Endodermal cell (in vitro differentiated cells): ENCODE results near the gene GGTLC1. TPM values are rescaled to one million over a fixed set of nuclear protein-coding genes. Genes with fewer than 3 reads are reported as not detected.

Source experiments
- DNase-seq: peaks from one replicate; pipeline ENCODE4 v3.0.0-alpha.2; 2017
- H3K27ac ChIP-seq: 2 replicates; pipeline ENCODE4 v1.5.1; 2013; ENCODE audit warnings: mild to moderate bottlenecking, low read depth, low read length, moderate library complexity
- H3K27me3 ChIP-seq: 2 replicates; pipeline ENCODE4 v1.6.1; 2013; ENCODE audit warnings: mild to moderate bottlenecking, low read length, moderate library complexity; ENCODE audit not compliant: insufficient read depth, control insufficient read depth, poor library complexity, severe bottlenecking
- H3K36me3 ChIP-seq: 2 replicates; pipeline ENCODE4 v1.7.0; 2013; ENCODE audit warnings: mild to moderate bottlenecking, low read length, moderate library complexity; ENCODE audit not compliant: control insufficient read depth, insufficient read depth
- H3K4me1 ChIP-seq: one replicate; pipeline ENCODE4 v1.7.0; 2013; ENCODE audit warnings: low read length; ENCODE audit not compliant: control insufficient read depth, insufficient read depth
- H3K4me3 ChIP-seq: 2 replicates; pipeline ENCODE4 v1.5.1; 2013; ENCODE audit warnings: mild to moderate bottlenecking, low read length, moderate library complexity
- H3K9ac ChIP-seq: 2 replicates; pipeline ENCODE4 v1.6.1; 2013; ENCODE audit warnings: mild to moderate bottlenecking, low read length, moderate library complexity; ENCODE audit not compliant: poor library complexity, severe bottlenecking; ENCODE audit errors: extremely low read depth
- H3K9me3 ChIP-seq: 2 replicates; pipeline ENCODE4 v1.6.1; 2013; ENCODE audit warnings: mild to moderate bottlenecking, low read length, moderate library complexity; ENCODE audit not compliant: control insufficient read depth
- H3K27ac Mint-ChIP-seq: 2 replicates; pipeline ENCODE4 v1.8.0; 2020; ENCODE audit warnings: mixed read lengths
- H3K27me3 Mint-ChIP-seq: 2 replicates; pipeline ENCODE4 v1.8.0; 2021; ENCODE audit warnings: mild to moderate bottlenecking, mixed read lengths; ENCODE audit not compliant: insufficient read depth
- H3K36me3 Mint-ChIP-seq: 2 replicates; pipeline ENCODE4 v1.8.0; 2020; ENCODE audit warnings: low read depth, mixed read lengths
- H3K4me1 Mint-ChIP-seq: 2 replicates; pipeline ENCODE4 v1.8.0; 2020; ENCODE audit warnings: mixed read lengths
- H3K4me3 Mint-ChIP-seq: 2 replicates; pipeline ENCODE4 v1.8.0; 2020; ENCODE audit warnings: mild to moderate bottlenecking, moderate library complexity, mixed read lengths
- H3K9me3 Mint-ChIP-seq: 2 replicates; pipeline ENCODE4 v1.8.0; 2020; ENCODE audit warnings: mild to moderate bottlenecking, mixed read lengths
- CTCF ChIP-seq: fragments of 200-600 bp; sonication (generic); conservative IDR thresholded peaks from 2 replicates; pipeline ENCODE4 v1.5.0; 2021; ENCODE audit warnings: antibody characterized with exemption, mild to moderate bottlenecking
- WGBS, 2 experiments: methylation state at CpG; one replicate each; pipeline versions ENCODE4 v1.1.5 to v1.1.7; 2013; ENCODE audit warnings: missing lambda C conversion rate in 2 of 2, mixed read lengths in 1 of 2; ENCODE audit not compliant: insufficient coverage in 1 of 2, insufficient read length in 1 of 2; 5-methylcytosine and 5-hydroxymethylcytosine counted together
- total RNA-seq, 2 donors: library from RNA; stranded (reverse); fragmentation: NEBNext Ultra II Directional in 1 of 2; extraction: Animal tissue kit (Norgen Biotek cat#: 25700) in 1 of 2; gene quantifications; 2 replicates in 1 of 2; 3 replicates in 1 of 2; pipeline ENCODE4 v1.2.1, GENCODE V29; 2021

GGTLC1 gene
- total RNA-seq, 2 donors from 2014 or later = not detected

GRCh38 chr20:23946206-23946605, 42.4 kb downstream of the GGTLC1 start:
- H3K36me3 ChIP-seq = no peaks in the 10 kb centered on the region
- no peak overlapping the region for H3K27ac Mint-ChIP-seq
- 83% methylated on average over 2 of the region's 3 CpGs; no CpG with 5 or more reads in 1 of the 2 experiments for WGBS, 2 experiments
- DNase-seq = no peak
- H3K27me3 Mint-ChIP-seq = no peaks in the 10 kb centered on the region
- no peak overlapping the region for H3K4me3 Mint-ChIP-seq
- TF ChIP-seq CTCF = no peak
- no peaks in the 10 kb centered on the region for H3K36me3 Mint-ChIP-seq
- no peaks in the 10 kb centered on the region for H3K4me1 Mint-ChIP-seq
- no peaks in the 10 kb centered on the region for H3K9me3 Mint-ChIP-seq
- peaks cover 5% of the 10 kb centered on the region for H3K27me3 ChIP-seq
- no peak overlapping the region for H3K9ac ChIP-seq
- H3K4me3 ChIP-seq = no peak overlapping the region
- no peak overlapping the region for H3K27ac ChIP-seq
- H3K9me3 ChIP-seq = no peaks in the 10 kb centered on the region
- no peaks in the 10 kb centered on the region for H3K4me1 ChIP-seq

GRCh38 chr20:23943304-23943703, 45.3 kb downstream of the GGTLC1 start:
- H3K4me3 ChIP-seq = no peak overlapping the region
- H3K9ac ChIP-seq = no peak overlapping the region
- 92% methylated on average over 4 to 5 of the region's 5 CpGs for WGBS, 2 experiments
- Mint-ChIP-seq H3K36me3 (no peaks in the 10 kb centered on the region), H3K27me3 (no peaks in the 10 kb centered on the region), H3K9me3 (no peaks in the 10 kb centered on the region), H3K27ac (no peak overlapping the region), H3K4me3 (no peak overlapping the region), H3K4me1 (no peaks in the 10 kb centered on the region)
- TF ChIP-seq CTCF = no peak
- DNase-seq = no peak
- no peaks in the 10 kb centered on the region for H3K36me3 ChIP-seq
- peaks cover 5% of the 10 kb centered on the region for H3K27me3 ChIP-seq
- H3K9me3 ChIP-seq = peaks cover 7% of the 10 kb centered on the region
- H3K4me1 ChIP-seq = no peaks in the 10 kb centered on the region
- no peak overlapping the region for H3K27ac ChIP-seq

- no peak overlapping the region for H3K27ac Mint-ChIP-seq
- H3K27ac ChIP-seq = no peak overlapping the region
- peaks cover 7% of the 10 kb centered on the region for H3K9me3 ChIP-seq
- no peak overlapping the region for H3K4me3 ChIP-seq
- TF ChIP-seq CTCF = no peak
- no peaks in the 10 kb centered on the region for H3K36me3 ChIP-seq
- no peak overlapping the region for H3K9ac ChIP-seq
- H3K27me3 Mint-ChIP-seq = peaks cover 2% of the 10 kb centered on the region
- no peaks in the 10 kb centered on the region for H3K9me3 Mint-ChIP-seq
- no peaks in the 10 kb centered on the region for H3K27me3 ChIP-seq
- no peak for DNase-seq
- H3K36me3 Mint-ChIP-seq = no peaks in the 10 kb centered on the region
- no peaks in the 10 kb centered on the region for H3K4me1 Mint-ChIP-seq
- no peaks in the 10 kb centered on the region for H3K4me1 ChIP-seq
- no peak overlapping the region for H3K4me3 Mint-ChIP-seq
Observed at GRCh38 chr20:23939641-23940040, 48.9 kb downstream of the GGTLC1 start.
